Activated CD8-positive, alpha-beta T cell treated with anti-CD3 and anti-CD28 coated beads, Interleukin-2, amount 10 ng/mL, durations not matched to agents 7 days and 5 days (primary cell): ENCODE measurements around the gene CYBA. TPM values are rescaled to one million over a fixed set of nuclear protein-coding genes. Genes with fewer than 3 reads are reported as not detected.
A peak's percentile ranks its signal among the peaks of the same experiment; 100 is the strongest.

Source experiments
- ATAC-seq: fragments of 150-1000 bp; cut with Tn5 transposase; one replicate; pipeline ENCODE4 v1.10.0; 2021; ENCODE audit warnings: moderate library complexity
- CTCF ChIA-PET: fragments of 350-600 bp; sonication (Branson Sonifier 250); formaldehyde crosslinking; loops from one replicate; lab custom pipeline; 2021; ENCODE audit warnings: antibody characterized with exemption; lab: Charles Lee
- POLR2A ChIA-PET: fragments of 350-600 bp; sonication (Branson Sonifier 250); formaldehyde crosslinking; loops from one replicate; lab custom pipeline; 2021; ENCODE audit warnings: antibody characterized with exemption; lab: Charles Lee
- DNase-seq: peaks from one replicate; pipeline ENCODE4 v3.0.0-alpha.2; 2020
- H3K27ac Mint-ChIP-seq: one replicate; pipeline ENCODE4 v1.8.0; 2021; ENCODE audit warnings: mild to moderate bottlenecking, mixed read lengths
- H3K27me3 Mint-ChIP-seq: one replicate; pipeline ENCODE4 v1.8.0; 2021; ENCODE audit warnings: low read depth, mixed read lengths
- H3K36me3 Mint-ChIP-seq: one replicate; pipeline ENCODE4 v1.8.0; 2021; ENCODE audit warnings: low read depth, mixed read lengths
- H3K4me1 Mint-ChIP-seq: one replicate; pipeline ENCODE4 v1.8.0; 2021; ENCODE audit warnings: low read depth, mixed read lengths
- H3K4me3 Mint-ChIP-seq: one replicate; pipeline ENCODE4 v1.8.0; 2021; ENCODE audit warnings: mild to moderate bottlenecking, mixed read lengths
- H3K9me3 Mint-ChIP-seq: one replicate; pipeline ENCODE4 v1.8.0; 2022; ENCODE audit warnings: mixed read lengths; ENCODE audit not compliant: insufficient read depth
- total RNA-seq, 2 experiments: library from RNA; stranded (reverse); gene quantifications; one replicate each; pipeline ENCODE4 v1.2.3, GENCODE V29; 2021

The CYBA gene
- total RNA-seq, 2 experiments from 2014 or later = 568 to 599 TPM

DNA sequence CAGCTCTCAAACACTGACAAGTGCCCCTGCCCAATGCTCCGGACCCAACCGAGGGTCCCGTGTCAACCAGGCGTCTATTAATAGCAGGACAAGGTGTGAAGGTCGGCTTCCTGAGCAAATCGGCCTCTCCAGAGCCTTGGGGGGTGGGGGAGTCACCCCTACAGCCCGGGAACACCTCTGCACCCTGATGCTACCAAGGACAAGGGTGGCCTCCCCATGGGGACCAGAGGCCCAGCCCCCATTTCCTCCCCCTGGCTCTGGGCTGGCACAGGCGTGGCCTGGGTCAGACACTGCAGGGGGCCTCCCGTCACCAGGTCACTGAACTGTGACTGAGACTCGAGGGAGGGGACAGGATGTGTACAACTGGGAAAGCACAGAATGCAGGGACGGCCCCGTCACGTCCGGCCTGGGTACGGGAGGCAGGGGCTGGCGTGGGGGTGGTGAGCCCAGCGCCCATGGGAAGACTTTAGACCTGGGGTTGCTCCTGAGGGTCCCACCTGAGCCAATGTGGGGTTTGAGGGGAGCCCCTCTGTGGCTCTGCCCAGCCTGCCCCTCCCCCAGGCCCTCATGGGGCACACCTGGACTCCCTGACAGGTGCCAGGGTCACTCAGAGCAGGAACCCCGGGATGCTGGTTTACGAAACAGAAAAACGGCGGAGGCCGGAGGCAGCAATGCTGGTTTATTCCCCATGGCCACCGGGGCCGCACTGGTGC is 579 bp upstream of the CYBA start:
- Mint-ChIP-seq H3K4me3 (peak overlapping the region; percentile 93), H3K27ac (peak overlapping the region; percentile 94), H3K36me3 (peaks cover 18% of the 10 kb centered on the region), H3K4me1 (peaks cover 26% of the 10 kb centered on the region), H3K27me3 (no peaks in the 10 kb centered on the region), H3K9me3 (no peaks in the 10 kb centered on the region)
- ChIA-PET CTCF (no interaction called here), POLR2A (interaction anchor here (1.7 to 3.0 kb wide), 2 partner anchors 32 to 51 kb away, joined by 5 to 26 read pairs; no protein-coding TSS in a partner anchor)
- ATAC-seq = peak; percentile 78
- DNase-seq = peak; percentile 92

DNA sequence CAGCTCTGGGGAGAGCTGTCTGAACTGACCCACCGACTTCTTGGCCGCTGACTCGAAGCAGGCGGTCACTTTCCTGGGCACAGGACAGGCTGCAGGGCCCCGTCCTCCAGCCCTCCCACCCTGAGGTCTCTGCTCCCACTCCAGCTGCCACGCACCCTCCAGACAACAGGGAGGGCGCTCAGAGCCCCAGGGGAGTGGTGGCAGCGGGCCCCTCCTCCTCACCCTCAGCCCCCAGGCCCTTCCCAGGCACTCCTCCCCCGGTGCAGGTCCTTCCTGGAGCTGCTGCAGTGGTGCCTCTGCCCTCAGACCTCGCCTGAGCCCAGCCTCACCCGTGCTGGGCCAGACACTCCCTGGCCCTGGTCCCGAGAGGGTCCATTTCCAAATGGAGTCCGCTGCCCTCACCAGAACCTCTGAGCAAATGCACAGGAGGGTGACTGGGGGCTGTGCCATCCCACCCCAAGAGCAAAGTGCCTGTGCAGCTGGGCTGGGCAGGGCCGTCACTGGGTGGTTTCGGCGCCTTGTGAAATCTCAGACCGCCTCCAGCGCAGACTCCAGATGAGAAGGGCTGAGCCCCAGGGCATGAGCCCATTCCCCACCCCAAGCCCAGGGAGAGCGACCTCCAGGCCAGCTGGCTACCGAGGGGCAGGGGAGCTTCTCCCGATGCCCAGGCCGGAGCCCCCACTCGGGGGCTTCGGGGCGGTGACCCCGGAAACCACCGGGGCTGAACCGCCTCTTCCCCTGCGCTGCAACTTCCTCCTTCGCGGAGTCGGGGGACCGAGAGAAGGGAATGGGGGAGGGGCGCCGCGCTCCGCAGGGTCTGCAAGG is 717 bp downstream of the CYBA start:
- peaks cover 26% of the 10 kb centered on the region for H3K4me1 Mint-ChIP-seq
- ATAC-seq (peak; percentile 10), DNase-seq (peak; percentile 58)
- no peaks in the 10 kb centered on the region for H3K9me3 Mint-ChIP-seq
- peaks cover 19% of the 10 kb centered on the region for H3K36me3 Mint-ChIP-seq
- CTCF ChIA-PET = interaction anchor here (0.6 kb wide), 1 partner anchor 35 kb away, joined by 3 read pairs; no protein-coding TSS in a partner anchor
- POLR2A ChIA-PET = interaction anchor here (0.8 to 3.0 kb wide), 5 partner anchors 11 to 52 kb away, joined by 3 to 26 read pairs (median 5); partner anchors contain the start of gene IL17C
- H3K27me3 Mint-ChIP-seq = no peaks in the 10 kb centered on the region
- peak overlapping the region; percentile 93 for H3K4me3 Mint-ChIP-seq
- peak overlapping the region; percentile 94 for H3K27ac Mint-ChIP-seq

DNA sequence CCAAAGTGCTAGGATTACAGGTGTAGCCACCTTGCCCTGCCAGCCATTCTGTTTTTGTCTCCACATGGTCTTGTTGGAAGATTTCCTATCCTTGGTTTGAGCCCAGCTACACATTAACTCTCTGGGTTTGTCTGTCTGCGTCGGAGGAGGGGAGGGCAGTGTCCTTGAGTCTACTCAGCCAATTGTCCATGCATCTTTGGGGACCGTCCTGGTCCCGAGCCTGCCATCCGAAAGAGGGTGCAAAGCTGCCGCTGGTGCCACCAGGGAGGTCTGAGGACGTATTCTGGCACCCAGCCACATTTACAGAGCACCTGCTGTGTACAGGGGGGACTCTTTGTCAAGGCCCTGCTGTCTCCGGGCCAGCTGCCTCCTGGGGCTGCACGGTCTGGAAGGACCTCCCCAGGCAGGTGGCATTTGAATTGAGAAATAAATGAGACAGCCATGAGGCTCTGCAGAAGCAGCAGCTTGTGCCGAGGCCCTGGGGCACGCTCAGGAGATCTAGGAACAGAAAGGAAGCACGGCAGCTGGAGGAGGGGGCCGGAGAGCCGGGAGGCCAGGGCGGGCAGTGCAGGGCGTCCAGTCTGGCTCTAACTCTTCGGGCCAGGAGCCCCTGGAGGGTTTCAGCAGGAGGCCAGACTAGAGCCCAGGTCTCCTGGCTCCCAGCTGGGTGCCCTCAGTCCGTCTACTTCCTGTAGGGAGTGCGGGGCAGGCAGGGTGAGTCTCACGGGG is 1.5 kb downstream of the CYBA start:
- POLR2A ChIA-PET = interaction anchor here (0.8 to 3.0 kb wide), 3 partner anchors 11 to 53 kb away, joined by 3 to 26 read pairs (median 12); partner anchors contain the start of gene IL17C
- CTCF ChIA-PET = interaction anchor here (1.0 kb wide), 1 partner anchor 13 kb away, joined by 4 read pairs; the partner anchor contains the start of gene MVD
- peak overlapping the region; percentile 94 for H3K27ac Mint-ChIP-seq
- no peak for DNase-seq
- H3K36me3 Mint-ChIP-seq = peaks cover 20% of the 10 kb centered on the region
- peaks cover 26% of the 10 kb centered on the region for H3K4me1 Mint-ChIP-seq
- no peaks in the 10 kb centered on the region for H3K9me3 Mint-ChIP-seq
- ATAC-seq = no peak
- no peaks in the 10 kb centered on the region for H3K27me3 Mint-ChIP-seq
- H3K4me3 Mint-ChIP-seq = peak overlapping the region; percentile 93

DNA sequence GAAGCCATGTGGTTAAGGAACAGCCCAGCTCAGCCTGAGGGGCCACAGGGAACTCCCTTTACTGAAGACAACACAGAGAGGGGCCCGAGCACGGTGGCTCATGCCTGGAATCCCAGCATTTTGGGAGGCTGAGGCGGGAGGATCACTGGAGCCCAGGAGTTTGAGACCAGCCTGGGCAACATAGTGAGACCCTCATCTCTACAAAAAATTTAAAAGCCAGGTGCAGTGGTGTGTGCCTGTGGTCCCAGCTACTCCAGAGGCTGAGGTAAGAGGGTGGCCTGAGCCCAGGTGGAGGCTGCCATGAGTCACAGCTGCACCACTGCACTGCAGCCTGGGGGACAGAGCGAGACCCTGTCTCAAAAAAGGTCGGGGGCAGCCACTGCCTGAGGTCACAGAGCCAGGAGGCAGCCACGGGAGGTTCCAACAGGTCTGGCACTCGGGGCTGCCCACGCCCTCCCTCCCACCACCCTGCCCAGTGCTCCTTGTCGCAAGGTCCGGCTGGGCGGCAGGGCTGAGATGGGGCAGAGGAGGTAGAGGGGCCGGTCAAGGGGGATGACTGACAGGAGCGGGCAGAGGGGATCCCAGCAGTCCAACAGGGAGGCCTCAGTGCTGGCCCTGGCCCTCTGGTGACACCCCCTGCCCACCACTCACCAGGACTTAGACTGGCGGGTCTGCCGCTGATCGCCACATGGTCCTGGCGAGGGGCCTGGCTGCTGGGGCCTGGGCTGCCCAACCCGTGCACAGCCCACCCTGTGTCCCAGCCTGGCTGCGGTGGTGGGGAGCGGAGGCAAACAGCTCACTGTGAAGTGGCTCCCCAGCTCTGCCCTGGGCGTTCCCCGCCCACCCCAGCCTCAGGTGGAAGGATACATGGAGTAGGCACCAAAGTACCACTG is 3.4 kb downstream of the CYBA start:
- ChIA-PET CTCF (no interaction called here), POLR2A (interaction anchor here (0.5 kb wide), 1 partner anchor 34 kb away, joined by 3 read pairs; no protein-coding TSS in a partner anchor)
- ATAC-seq (no peak), DNase-seq (no peak)
- no peak overlapping the region for H3K27ac Mint-ChIP-seq
- H3K36me3 Mint-ChIP-seq = peaks cover 23% of the 10 kb centered on the region
- H3K9me3 Mint-ChIP-seq = no peaks in the 10 kb centered on the region
- no peaks in the 10 kb centered on the region for H3K27me3 Mint-ChIP-seq
- H3K4me3 Mint-ChIP-seq = no peak overlapping the region
- H3K4me1 Mint-ChIP-seq = peaks cover 21% of the 10 kb centered on the region

DNA sequence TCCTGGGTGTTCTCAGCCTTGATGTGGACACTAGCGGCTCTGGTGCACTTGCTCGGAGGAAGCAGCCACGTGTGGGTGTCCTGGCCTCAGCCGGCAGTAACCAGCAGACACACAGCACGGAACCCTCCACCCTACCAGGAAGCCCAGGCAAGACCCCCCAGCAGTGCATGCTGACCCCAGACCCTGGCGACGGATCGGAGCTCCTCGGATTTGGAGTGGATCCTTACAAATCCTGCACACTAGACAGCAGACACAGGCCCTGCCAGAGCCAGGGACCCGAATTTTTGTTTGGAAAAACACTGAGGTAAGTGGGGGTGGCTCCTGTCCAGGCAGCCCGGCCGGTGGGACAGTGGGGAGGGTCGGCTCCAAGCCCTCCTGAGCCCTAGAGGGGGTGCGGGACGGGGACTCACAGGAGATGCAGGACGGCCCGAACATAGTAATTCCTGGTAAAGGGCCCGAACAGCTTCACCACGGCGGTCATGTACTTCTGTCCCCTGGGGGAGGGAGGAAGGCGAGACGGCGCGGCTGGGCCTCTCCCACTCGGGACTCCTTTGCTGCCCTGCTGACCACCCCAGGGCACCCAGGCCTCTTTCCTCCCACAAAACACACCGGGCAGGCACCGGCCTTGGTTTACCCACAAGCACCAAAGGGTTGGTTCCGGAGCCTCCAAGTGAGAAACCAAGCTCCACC is 4.4 kb downstream of the CYBA start:
- ChIA-PET CTCF (no interaction called here), POLR2A (no interaction called here)
- no peaks in the 10 kb centered on the region for H3K27me3 Mint-ChIP-seq
- no peak overlapping the region for H3K27ac Mint-ChIP-seq
- no peak overlapping the region for H3K4me3 Mint-ChIP-seq
- peaks cover 30% of the 10 kb centered on the region for H3K36me3 Mint-ChIP-seq
- ATAC-seq (no peak), DNase-seq (no peak)
- H3K9me3 Mint-ChIP-seq = no peaks in the 10 kb centered on the region
- H3K4me1 Mint-ChIP-seq = peaks cover 16% of the 10 kb centered on the region

DNA sequence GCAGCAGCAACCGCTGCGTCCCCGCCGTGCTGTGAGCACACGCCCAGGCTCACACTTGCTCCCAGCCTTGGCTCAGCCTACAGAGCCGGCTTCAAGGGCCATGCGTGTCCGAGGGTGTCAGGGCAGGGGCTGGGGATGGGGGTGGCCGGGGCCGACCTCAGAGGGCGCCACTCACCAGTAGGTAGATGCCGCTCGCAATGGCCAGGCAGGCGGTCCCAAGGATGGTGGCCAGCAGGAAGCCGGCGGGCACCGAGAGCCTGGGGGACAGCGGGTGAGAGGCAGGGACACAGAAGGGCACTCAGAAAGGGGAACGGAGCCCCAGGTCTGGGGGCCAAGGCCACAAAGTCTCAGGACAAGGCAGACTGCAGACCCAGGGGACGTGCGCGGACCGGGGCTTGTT is 4.9 kb downstream of the CYBA start:
- H3K36me3 Mint-ChIP-seq = peaks cover 30% of the 10 kb centered on the region
- no peaks in the 10 kb centered on the region for H3K9me3 Mint-ChIP-seq
- peaks cover 14% of the 10 kb centered on the region for H3K4me1 Mint-ChIP-seq
- CTCF ChIA-PET = no interaction called here
- DNase-seq (no peak), ATAC-seq (no peak)
- H3K4me3 Mint-ChIP-seq = no peak overlapping the region
- H3K27ac Mint-ChIP-seq = no peak overlapping the region
- POLR2A ChIA-PET = no interaction called here
- no peaks in the 10 kb centered on the region for H3K27me3 Mint-ChIP-seq

DNA sequence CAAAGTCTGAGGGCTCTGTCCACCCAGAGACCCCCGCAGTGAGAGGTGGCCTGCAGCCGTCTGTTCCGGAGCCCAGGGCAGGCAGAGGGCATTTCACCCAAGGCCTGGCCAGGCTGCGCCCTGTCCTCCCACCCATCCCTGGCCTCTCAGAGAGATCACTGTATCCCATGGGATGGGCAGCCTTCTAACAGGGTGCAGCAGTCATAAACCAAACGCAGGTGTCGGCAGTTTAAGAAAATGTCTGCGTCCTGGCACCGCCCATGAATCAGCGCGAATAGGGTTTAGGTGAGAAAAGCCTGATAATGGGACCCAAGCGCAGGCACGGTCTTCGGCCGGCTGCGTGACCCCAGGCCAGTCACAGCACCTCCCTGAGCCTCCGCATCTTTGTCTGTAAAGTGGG is 5.4 kb downstream of the CYBA start:
- no peaks in the 10 kb centered on the region for H3K9me3 Mint-ChIP-seq
- H3K27me3 Mint-ChIP-seq = peaks cover under 1% of the 10 kb centered on the region
- ATAC-seq (no peak), DNase-seq (no peak)
- H3K4me3 Mint-ChIP-seq = no peak overlapping the region
- H3K27ac Mint-ChIP-seq = no peak overlapping the region
- CTCF ChIA-PET = no interaction called here
- peaks cover 14% of the 10 kb centered on the region for H3K4me1 Mint-ChIP-seq
- POLR2A ChIA-PET = no interaction called here
- peaks cover 30% of the 10 kb centered on the region for H3K36me3 Mint-ChIP-seq

DNA sequence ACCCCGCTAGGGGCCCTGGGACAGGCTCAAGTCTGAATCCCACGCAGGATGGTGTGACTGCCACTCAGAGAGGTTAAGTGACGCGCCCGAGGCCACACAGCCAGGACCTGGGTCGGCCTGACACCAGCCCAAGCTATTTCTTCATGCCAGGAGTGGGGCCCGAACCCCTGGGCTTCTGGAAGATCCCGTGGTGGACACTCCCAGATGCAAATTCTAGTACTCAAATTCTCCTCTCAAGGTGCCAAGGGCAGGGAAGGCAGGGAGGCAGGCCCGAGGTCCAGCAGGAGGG is 7.3 kb downstream of the CYBA start:
- ATAC-seq = no peak

DNA sequence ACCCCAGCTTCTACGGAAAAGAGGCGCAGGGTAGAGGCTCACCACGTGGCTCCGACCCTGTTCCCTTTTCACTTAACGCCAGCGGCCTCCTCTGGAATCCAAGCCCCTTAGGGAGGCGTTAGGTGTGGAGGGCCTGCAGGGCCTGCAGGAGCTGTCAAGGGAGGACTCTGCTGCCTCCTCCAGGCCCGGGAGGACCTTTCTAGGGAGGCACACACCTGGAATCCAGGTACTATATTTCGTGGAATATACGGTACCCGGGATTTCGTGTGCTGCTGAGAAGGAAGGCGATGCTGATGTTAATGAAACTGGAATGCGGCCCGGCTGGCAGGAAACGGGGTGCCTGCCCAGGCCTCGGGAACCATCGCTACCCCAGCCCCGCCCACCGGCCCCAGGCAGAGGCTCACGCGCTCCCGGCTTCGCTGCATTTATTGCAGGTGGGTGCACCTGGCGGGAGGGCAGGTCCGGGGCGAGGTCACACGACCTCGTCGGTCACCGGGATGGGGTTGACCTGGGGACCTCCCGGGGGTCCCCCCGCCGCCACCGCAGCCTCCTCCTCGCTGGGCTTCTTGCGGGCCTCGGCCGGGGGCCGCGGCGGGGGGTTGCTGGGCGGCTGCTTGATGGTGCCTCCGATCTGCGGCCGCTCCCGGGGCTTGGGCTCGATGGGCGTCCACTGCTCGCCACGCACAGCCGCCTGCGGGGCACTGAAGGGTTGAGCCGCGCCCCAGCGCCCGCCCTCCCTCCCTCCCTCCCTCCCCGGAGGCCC is 7.8 kb downstream of the CYBA start:
- ChIA-PET CTCF (no interaction called here), POLR2A (interaction anchor here (1.3 to 1.4 kb wide), 2 partner anchors 23 to 187 kb away, joined by 3 read pairs; no protein-coding TSS in a partner anchor)
- peaks cover 12% of the 10 kb centered on the region for H3K4me1 Mint-ChIP-seq
- H3K27me3 Mint-ChIP-seq = peaks cover 17% of the 10 kb centered on the region
- H3K36me3 Mint-ChIP-seq = peaks cover 19% of the 10 kb centered on the region
- DNase-seq (no peak), ATAC-seq (no peak)
- no peaks in the 10 kb centered on the region for H3K9me3 Mint-ChIP-seq
- H3K4me3 Mint-ChIP-seq = no peak overlapping the region
- no peak overlapping the region for H3K27ac Mint-ChIP-seq

More for the DNA sequence above, 7.3 kb downstream of the CYBA start:
- POLR2A ChIA-PET = no interaction called here
- Mint-ChIP-seq H3K9me3 (no peaks in the 10 kb centered on the region), H3K27me3 (peaks cover 13% of the 10 kb centered on the region), H3K27ac (no peak overlapping the region), H3K4me3 (no peak overlapping the region), H3K4me1 (peaks cover 7% of the 10 kb centered on the region), H3K36me3 (peaks cover 19% of the 10 kb centered on the region)
- CTCF ChIA-PET = no interaction called here
- no peak for DNase-seq
